NCI-H146 treated with DMSO at 0.1 percent for 48 hours (cell line): Measurements from ENCODE around the gene SPECC1L.

Source experiments
- DNase-seq: peaks from one replicate; lab custom pipeline; 2025; ENCODE audit not compliant: unreplicated experiment; lab: John Stamatoyannopoulos, UW

Gene SPECC1L

DNA sequence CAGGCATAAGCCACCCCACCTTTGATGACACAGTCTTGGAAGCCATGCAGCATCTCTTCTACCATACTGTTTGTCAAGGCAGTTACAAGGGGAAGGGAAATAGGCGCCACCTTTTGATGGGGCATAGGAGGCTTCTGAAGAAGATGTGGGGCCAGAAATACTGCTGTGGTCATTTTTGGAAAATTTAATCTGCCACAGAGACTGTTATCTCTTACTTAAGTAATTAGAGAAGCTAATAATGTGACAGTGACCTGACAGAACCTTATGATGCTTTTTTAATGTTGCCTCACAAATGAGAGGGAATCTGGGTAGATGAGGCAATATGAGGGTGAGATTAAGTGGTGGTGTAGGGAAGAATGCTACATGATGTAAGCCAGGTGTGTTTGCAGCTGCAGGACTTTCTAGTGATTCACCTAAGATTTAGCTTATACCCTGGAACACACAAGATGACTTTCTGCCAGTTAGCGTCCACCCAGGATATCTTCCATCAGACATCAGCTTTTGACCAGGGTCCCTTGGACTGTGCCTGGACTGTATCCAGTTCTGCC, 122.5 kb downstream of the SPECC1L start:
- DNase-seq: no peak

DNA sequence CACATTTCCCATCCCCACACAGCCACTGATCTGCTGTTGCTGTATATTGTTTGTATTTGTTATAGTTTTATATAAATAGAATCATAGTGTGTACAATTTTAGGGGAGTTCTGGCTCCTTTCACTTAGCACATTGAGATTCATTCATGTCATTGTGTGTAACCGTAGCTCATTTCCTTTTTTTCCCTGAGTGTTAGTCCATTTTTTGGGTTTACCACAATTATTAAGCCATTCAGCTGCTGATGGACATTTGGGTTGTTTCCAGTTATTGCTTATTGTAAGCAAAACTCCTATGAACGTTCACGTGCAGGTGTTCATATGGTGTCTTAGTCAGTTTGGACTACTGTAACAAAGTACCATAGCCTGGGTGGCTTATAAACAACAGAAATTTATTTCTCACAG, 123.2 kb downstream of the SPECC1L start:
- DNase-seq: no peak

DNA sequence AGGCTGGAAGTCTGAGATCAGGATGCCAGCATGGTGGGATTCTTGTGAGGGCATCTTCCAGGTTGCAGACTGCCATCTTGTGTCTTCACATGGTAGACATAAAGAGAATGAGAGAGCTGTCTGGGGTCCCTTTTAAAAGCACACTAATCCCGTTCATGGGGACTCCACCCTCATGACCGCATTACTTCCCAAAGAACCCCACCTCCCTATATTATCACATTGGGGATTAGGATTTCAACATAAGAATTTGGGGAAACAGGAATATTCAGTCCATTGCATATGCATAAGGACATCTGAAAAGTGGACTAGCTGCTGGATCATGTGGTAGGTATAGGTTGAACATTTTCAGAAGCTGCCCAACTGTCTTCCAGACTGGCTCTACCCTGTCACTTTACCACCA, 123.6 kb downstream of the SPECC1L start:
- DNase-seq: no peak

DNA sequence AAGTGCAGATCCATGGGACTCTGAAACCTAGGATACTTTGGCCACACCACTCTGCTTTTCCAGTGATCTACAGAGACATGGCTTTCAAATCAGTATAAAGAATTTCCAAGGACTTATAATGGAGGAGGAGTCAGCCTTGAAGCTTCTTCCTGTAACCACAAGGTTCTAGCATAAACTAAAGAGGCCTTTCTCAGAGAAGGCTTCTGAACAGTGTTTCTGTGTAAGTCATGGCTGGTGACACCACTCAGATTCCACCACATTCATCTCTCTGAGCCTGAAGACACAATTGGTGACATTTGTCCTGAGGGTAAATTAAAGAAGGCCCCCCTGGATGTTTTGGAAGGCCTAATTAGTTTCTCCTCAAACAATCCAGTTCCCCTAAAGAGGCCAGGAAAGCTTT, 127.8 kb downstream of the SPECC1L start:
- no peak for DNase-seq

DNA sequence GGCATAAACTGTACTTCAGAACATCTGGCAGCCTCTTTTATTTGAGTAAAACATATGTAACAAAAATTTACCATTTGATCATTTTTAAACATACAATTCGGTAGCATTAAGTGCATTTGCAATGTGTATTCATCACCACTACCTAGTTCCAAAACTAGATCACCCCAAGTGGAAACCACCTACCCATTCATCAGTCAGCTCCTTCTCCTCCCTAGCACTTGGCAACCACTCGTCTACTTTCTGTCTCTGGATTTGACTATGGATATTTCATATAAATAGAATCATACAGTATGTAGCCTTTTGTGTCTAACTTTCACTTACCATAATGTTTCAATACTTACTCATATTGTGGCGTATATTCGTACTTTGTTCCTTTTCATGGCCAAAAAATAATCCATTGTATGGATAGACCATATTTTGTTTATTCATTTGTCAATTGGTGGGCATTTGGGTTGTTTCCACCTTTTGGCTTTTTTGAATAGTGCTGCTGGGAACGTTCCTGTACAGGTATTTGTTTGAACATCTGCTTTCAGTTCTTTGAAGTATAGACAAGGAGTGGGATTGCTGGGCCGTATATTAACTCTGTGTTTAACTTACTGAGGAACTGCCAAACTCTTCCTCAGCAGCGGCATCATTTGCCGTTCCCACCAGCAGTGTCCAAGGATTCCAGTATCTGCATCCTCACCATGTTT, 129.5 kb downstream of the SPECC1L start:
- DNase-seq: no peak

DNA sequence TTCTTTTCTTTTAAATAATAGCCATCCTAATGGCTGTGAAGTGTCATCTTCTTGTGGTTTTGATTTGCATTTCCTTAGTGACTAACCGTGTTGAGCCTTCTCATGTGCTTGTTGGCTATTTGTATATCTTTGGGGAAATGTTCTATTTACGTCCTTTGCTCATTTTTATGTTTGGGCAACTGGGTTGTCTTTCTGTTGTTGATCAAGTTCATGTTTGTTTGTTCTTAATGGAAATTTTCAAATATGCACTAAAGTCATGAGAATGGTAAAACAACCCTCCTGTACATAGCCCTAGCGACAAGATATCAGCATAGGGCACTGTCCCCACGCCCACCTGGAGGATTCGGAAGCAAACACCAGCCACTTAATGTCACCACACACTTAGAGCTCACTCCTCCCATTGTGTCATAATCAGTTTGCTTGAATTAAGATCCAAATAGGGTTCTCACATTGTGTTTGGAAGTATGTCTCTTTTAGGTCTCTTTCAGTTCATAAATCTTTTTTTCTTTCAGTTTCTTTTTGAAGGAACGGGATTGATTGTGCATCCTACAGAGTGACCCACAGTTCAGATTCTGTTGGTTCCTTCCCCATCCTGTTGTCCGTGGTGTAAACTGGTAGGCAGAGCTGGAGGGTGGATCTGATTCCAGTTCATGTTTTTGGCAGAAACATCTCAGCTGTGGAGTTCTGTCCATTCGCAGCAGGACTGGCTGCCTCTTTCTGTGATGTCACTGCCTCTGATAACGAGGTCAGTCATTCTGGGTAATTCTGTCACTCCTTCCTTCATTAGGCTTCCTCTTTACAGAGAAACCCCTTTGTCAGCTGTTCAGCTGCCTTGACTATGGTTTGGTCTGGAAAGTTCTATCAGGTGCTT, 130.3 kb downstream of the SPECC1L start:
- no peak for DNase-seq

DNA sequence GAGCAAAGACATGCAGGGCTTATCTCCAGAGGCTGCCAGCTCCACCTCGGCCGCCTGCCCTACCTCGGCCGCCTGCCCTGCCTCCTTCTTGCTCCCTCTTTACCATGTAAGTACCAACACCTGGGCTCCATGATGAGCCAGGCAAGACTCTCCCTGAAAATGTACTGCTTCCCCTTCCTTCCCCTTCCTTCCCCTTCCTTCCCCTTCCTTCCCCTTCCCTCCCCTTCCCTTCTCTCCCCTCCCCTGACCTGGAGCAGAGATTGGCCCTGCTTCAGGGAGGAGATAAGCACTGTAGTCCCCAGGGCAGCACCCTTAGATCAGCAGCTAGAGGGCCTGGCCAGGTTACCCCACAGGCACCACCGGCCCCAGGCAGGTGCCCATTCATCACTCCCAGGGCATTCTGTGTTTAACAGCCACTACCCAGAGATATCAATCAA, 131.3 kb downstream of the SPECC1L start:
- DNase-seq: no peak

DNA sequence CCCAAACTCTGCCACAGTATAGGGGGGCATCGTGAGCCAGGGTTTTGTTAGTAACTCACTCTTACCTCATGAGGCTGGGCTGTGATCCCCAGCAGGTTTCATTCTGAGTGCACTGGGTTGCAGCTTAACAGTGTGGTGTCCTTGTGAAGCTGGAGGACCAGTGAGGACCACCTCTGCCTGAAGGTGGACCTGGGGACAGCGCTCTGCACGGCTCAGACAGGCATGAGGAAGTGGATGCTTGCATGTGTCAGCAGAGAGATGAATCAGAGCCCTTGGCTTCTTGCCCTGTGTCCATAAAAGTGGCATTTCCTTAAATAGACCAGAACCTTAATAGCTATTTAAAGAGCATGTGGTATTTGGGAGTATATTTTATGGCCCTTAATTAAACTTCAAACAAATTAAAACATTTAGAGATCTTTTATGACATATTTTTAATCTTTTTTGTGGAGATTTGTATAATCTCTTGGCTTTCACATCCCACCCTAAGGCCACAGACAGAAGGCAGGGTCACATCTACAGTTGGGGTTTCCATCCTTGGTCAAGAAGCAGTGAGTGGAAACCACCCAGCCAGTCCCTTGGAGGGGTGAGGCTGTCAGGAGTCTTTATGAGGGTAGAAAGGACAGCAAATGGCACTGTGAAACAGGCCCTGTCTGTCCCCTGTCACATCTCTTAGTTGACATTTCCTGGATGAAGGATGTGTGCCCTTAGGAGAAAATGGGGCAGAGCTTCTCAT, 132.0 kb downstream of the SPECC1L start:
- no peak for DNase-seq

DNA sequence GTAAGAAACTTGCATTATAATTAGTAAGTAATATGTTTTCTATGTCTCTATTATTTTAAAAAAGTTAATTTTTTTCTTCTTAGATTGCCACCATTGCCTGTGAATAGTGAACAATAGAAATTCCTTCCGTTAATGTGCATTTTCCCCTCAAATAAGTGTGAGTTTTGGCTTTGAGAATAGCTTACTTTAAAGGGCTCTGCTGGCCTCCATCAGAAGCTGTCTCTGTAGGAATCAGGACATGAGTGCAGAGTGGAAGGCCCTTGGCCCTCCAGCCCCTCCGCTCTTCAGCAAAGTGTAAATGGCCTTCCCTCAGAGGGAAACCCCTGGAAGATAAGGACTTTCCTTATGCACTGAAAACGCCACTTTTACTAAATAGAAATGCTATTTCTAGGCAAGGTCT, 132.7 kb downstream of the SPECC1L start:
- no peak for DNase-seq

DNA sequence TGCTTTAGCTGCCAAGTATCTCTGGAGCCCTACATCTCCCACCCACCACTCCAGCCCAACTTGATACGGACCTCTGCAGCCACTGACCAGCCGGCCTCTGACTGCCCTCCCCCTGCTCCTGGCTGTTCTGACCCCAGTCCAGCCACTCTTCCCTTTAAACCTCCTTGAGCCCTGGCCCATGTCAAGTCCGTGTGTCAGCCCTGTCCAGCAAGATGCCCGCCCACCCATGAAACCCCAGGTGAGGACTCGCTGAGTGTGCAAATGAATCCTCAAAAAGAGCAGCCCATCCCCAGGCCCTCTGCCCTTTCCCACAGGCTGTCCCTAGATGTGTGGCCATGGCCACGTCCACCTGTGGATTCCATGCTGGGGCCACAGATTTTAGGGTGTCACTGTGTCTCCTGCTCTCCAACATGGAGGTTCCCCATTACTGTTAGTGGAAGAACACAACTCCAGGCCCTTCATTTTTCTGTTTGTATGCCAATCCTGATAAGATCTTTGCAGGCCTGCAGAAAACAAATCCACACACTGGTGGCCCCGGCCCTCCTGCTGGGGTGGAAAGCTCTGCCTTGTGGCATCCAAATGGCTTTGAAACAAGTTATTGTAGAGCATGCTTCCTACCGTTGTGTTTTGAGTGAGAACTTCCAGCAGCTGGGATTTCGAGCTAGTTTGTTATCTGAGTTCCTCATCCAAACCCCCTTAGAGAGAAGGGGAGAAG, 134.1 kb downstream of the SPECC1L start:
- no peak for DNase-seq

GRCh38 chr22:24405631-24406321, 135.1 kb downstream of the SPECC1L start:
- DNase-seq: no peak

GRCh38 chr22:24406322-24407277, 136.0 kb downstream of the SPECC1L start:
- DNase-seq: no peak

DNA sequence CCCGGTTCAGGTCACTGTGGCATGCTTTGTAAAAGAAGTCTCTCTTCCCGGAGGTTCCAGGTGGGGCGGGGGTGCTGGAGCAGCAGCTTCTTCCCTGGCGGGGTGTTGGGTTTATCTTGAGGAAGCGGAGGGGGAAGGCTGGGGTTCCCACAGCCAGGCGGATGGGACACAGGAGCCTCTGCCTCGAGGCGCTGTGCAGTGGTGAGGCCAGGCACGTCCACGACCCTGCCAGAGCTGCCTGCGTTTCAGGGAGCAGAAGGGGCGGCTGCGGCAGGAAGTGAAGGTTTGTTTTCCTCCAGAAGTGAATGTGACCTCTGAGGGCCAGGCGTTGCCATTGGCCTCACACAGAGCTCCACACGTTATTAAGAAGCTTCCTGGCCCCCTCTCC, 136.6 kb downstream of the SPECC1L start:
- no peak for DNase-seq

- DNase-seq: no peak
Observed at GRCh38 chr22:24407884-24408283, 137.3 kb downstream of the SPECC1L start.

GRCh38 chr22:24408630-24409029, 138.0 kb downstream of the SPECC1L start:
- no peak for DNase-seq

DNA sequence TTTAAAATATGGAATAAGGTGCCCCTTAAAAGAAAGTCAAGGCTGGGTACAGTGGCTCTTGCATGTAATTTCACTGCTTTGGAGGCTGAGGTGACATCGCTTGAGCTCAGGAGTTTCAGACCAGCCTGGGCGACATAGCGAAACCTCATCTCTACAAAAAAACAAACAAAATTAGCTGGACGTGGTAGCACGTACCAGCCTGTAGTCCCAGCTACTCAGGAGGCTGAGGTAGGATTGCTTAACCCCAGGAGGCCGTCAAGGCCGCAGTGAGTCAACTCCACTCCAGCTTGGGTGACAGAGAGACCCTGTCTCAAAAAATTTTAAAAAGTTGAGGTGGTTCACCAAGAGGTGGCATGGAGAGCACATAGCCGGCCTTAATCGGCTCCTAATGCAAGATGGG, 139.1 kb downstream of the SPECC1L start:
- DNase-seq: no peak

DNA sequence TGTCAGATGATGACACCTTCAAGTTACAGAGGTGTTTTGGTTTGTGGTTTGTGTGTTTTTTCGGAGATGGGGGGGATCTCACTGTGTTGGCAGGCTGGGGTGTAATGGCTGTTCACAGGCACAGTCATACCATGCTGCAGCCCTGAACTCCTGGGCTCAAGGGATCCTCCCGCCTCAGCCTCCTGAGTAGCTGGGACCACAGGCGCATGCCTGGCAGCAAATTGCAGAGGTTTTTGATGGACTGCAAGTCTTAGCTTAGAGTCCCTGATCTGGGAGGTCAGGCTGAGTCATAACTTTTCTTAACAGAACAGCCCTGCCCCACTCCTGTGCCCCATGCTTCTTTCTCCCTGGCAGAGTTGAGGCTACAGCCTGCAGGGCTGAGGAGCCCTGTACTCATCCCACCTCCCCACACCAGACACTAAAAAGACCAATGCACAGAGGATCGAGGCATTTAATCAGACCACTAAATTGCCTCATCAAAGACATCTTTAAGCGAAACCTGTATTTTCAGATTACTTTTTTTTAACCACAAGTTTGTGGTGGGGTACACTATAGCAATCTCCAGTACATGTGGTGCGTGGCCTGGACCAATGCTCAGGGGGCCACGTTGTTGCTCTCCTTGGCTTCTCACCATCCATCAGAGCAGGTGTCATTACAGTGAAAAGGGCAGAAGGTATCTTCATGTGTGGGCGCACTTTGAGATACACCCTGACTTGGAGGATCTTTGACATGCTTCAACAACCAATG, 139.7 kb downstream of the SPECC1L start:
- no peak for DNase-seq

DNA sequence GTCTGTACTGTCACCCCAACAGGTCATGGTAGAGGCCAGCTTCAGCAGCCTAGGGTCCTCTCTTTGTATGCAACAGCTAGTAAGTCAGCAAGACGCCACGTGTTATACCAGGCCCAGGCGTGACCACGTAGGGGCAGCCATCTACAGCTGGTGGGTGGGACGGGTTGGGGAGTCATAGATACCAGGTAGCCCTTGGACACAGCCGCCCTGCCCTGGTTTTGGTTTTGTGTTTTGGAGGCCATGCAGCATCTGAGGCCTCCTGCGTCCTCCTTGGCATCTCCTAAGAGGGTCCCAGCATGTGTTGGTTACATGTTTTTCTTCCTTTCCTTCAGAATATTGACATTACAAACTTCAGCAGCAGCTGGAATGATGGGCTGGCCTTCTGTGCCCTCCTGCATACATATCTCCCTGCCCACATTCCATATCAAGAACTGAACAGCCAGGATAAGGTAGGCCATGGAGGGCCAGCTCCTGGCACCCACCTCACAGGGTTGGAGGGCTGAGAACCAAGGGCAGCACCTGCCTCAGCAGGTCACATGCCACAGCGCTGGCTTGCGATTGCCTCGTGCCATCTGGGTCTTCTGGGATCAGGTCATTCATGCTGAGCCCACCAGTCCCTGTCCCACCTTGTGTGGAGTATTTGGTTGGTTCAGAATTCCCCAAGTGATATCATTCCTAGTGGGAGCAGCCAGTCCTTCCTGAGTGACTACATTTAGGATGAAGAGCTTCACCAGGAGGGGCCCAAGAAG, 140.8 kb downstream of the SPECC1L start:
- no peak for DNase-seq
